C4-2B (cell line): Measurements from ENCODE around the gene ZNF836.

Source experiments
- ZFX ChIP-seq: fragments of 450-650 bp; IDR thresholded peaks from 2 replicates; pipeline ENCODE4 v1.6.1; 2017
- TF ChIP-seq, protein P1 (sequence below): fragments of 450-650 bp; conservative IDR thresholded peaks from 2 replicates; pipeline ENCODE4 v1.5.1; 2017; ENCODE audit warnings: mild to moderate bottlenecking

DNA sequence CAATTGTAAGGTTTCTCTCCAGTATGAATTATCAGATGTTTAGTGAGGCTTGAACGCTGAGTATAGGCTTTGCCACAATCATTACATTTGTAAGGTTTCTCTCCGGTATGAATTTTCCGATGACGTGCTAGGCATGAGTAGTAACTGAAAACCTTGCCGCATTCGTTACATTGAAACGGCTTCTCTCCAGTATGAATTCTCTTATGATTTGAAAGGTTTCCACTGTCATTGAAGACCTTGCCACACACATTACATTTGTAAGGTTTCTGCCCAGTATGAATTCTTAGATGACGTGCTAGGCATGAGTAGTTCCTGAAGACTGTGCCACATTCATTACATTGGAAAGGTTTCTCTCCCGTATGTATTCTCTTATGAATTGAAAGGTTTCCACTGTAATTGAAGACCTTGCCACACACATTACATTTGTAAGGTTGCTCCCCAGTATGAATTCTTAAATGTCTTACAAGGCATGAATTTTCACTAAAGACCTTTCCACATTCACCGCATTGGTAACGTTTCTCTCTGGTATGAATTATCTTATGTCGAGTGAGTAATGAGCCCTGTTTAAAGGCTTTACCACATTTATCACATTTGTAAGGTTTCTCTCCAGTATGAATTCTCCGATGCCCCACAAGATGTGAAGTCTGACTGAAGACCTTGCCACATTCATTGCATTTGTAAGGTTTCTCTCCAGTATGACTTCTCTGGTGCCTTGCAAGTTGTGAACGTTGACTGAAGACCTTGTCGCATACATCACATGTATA, 15.6 kb downstream of the ZNF836 start:
- TF ChIP-seq, protein P1, sequence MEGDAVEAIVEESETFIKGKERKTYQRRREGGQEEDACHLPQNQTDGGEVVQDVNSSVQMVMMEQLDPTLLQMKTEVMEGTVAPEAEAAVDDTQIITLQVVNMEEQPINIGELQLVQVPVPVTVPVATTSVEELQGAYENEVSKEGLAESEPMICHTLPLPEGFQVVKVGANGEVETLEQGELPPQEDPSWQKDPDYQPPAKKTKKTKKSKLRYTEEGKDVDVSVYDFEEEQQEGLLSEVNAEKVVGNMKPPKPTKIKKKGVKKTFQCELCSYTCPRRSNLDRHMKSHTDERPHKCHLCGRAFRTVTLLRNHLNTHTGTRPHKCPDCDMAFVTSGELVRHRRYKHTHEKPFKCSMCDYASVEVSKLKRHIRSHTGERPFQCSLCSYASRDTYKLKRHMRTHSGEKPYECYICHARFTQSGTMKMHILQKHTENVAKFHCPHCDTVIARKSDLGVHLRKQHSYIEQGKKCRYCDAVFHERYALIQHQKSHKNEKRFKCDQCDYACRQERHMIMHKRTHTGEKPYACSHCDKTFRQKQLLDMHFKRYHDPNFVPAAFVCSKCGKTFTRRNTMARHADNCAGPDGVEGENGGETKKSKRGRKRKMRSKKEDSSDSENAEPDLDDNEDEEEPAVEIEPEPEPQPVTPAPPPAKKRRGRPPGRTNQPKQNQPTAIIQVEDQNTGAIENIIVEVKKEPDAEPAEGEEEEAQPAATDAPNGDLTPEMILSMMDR: no peak
- no peak for TF ChIP-seq ZFX
